GM18520 (cell line): ENCODE results near the gene ZNF653.

Experiments used
- ATAC-seq: cut with Tn5 transposase; IDR thresholded peaks from one replicate; pipeline ENCODE4 v1.9.1; 2021; ENCODE audit not compliant: unreplicated experiment

Gene ZNF653

DNA sequence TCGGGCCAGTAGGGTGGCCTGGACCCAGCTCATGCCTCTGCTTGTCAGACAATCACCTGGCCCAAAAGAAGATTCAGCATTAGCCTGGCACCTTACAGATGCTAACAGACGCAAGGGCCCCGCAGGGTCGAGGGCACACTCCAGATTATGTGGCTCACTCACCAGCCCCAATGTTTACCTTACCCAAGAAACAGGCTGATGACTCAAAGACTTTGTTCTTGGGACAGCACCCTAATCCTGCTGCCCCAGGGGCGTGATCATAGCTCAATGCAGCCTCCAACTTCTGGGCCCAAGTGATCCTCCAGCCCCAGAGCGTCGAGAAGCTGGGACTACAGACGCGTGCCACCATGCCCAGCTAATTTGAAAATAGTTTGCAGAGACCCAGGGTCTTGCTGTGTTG, 13.5 kb upstream of the ZNF653 start:
- no peak for ATAC-seq

DNA sequence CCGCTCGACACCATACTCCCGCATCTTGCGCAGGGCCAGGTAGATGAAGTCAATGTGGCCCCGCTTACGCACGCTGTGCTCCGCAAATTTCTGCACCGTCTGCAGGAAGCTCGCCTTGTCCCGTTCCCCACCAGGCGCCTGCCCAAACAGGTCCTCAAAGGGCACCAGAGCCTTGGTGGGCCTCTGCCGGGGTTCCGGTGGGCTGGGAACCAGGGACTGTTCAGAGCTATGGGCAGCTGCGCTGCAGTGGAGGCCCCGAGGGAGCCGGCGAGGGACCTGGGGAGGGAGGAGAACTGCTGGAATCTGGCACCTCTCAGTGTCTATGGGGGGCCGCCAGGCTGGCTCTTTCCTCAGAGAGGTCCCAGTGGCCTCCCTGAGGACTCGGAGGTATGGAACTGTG, 8.3 kb upstream of the ZNF653 start:
- no peak for ATAC-seq

DNA sequence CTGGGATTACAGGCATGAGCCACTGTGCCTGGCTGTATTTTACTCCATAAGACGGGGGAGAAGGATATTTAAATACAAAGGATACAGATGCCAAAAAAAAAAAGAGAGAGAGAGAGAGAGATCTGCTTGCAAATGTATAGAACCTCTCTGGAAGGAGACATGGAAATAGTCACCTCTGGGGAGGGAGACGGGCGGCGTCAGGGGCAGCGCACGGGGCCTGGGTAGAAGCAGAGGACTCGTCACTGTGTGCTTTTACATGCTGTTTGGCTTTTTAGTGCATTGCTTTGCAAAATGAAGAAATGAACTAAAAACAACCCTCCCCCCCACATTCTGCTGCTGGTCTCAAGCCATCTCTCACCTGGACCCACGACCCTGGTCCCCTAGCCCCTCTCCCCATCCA, 4.8 kb upstream of the ZNF653 start:
- ATAC-seq, result no peak

GRCh38 chr19:11507370-11508078, 1.9 kb upstream of the ZNF653 start:
- ATAC-seq, result no peak

GRCh38 chr19:11506967-11507366, 1.3 kb upstream of the ZNF653 start:
- ATAC-seq, result no peak

DNA sequence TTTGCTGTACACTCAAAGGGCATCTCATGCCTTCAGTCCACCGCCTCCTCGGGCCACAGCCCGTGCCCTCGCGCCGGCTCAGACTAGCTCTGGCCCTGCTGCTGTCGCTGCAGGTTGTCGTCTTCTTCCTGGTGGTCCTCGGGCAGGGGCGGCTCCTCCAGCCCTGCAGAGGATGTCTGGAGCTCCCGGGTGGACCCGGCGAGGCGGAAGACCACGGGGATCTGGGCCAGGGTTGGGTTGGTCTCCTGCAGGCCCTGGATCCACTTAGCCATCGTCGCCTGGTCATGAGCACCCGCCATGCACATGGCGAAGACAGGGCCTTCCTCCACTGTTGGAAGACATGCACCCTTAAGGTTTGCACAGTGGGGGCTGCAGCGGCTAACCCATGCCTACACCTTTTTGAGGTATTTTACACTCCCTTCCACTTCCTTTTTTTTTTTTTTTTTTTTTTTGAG, 489 bp upstream of the ZNF653 start:
- peak; percentile 4 for ATAC-seq

DNA sequence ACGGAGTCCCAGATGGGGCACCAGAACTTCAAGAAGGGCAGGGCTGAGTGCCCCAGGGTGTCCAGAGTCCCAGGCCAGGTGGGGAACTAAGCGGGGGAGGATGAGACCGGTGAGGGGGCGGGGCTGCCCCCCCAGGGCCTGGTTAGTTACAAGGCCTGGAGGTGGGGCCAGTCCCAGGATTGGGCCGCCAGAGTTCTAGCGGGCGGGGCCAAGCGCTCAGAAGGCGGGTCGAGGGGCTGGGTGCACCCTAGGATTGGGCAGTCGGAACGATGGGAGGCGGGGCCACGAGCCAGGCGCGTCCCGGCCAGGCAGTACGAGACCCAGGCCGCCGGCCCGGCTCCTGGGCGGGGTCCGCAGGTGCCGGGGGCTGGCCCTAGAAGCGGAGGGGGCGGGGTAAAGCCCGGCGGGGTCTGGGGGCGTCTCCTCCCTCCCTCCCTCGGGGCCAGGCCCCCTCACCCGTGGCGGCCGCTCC, 571 bp downstream of the ZNF653 start:
- ATAC-seq, result peak; percentile 88

DNA sequence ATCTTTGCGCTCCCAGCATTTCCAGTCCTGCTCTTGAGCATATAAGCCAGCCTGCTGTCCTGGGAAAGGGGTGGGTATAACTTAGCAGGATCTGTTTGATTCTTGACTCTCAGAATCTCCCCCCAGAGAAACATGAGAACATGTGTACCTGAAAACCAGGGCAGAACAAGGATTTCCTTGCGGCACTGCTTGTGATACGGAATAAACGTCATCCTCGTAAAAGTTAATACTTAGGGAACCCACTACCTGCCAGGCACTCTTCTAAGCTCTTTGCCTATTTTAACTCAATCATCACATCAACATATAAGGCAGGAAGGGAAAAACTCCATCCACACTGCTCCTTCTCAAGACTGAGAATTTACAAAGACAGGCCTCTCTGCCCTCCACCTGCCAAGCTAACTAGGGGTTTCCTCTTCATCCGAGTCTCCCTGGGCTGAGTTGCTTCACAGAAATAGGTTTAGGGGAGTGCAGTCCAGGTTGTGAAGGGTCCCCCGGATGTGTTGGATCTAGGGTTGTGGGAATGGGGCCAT, 1.1 kb downstream of the ZNF653 start:
- ATAC-seq, result no peak

DNA sequence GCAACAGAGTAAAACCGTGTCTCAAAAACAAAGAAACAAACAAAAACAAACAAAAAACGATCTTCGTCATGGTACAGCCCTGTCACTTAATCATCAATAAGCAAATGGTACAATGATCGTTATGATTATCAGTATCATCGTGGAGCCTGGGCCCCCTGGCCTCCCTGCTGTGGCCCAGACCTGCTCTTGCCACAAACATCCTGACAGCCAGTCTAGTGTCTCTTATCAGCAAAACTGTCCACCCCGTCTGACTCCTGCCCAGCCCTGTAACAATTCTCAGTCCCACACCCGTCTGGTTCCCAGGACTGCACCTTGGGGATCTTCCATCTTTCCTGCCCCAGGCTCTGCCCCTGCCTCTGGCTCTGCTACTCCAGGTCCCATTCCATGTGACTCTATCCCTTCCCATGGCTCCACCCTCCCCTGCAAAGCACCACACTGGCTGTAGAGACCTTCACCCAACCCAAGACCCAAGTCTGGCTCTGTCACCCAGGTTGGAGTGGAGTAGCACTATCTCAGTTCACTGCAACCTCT, 5.7 kb downstream of the ZNF653 start:
- no peak for ATAC-seq

DNA sequence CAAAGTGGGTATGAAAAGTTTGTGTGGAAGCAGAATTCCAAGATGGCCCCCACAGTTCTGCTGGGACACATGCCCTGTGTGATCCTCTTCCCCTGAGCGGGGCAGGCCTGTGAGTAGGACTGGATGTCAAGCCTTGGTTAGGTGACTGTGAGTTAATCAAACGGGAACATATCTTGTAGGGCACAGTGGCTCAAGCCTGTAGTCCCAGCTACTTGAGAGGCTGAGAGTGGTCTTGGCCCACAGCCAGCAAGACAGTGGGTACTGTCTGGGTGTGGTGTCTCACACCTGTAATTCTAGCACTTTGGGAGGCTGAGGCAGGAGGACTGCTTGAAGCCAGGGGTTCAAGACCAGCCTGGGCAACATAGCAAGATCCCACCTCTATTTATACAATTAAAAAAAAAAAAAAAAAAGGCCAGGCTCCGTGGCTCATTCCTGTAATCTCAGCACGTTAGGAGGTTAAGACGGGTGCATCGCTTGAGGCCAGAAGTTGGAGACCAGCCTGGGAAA, 6.4 kb downstream of the ZNF653 start:
- no peak for ATAC-seq

- ATAC-seq, result no peak
Observed at GRCh38 chr19:11496391-11497163, 9.1 kb downstream of the ZNF653 start.

- ATAC-seq, result no peak
Observed at GRCh38 chr19:11495885-11496284, 9.8 kb downstream of the ZNF653 start.

DNA sequence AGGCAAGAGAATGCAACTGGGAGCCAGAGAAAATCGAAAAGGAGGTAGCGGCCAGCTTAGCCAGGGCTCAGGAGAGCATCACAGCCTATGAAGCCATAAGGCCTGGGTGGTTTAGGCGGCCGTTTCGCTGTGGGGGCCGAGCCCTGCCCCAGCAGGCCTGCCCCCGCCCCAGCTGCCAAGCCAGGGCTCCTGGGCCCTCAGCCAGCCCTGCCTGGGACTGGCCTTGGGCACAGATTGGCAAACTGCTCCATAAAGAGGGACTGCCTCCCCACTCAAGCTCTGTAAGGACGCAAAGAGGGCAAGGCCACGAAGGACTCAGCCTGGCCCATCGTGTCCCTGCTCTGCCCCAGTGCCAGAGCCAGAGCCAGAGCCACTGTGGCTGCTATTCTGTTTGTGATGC, 10.2 kb downstream of the ZNF653 start:
- ATAC-seq, result no peak

DNA sequence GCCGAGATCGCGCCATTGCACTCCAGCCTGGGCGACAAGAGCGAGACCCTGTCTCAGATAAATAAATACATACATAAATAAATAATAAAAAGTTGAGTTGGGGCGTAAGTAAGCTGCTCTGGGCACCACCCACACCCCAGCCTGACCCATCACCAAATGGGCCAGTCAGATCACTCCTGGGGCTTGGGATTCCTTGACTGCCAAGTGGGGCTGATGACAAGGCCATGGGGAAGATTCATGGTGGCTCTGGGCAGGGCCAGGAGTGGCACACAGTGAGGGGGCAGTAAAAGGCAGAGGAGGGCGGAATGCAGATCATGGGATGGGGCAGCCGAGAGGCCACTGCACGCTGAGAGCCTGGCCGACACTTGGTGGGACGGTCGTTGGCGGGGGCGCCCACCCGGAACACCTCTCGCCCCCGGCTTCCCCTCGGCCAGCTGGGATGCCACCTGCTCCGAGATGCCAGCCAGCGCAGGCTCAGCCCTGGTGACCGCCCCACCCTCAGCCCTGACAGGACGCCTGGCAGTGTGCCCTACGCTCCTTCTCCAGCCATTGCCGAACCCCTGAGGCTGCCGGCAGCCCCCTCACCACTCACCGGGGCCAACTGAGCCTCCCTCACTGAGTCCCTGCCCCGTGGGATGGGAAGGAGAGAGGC, 10.9 kb downstream of the ZNF653 start:
- no peak for ATAC-seq

GRCh38 chr19:11489378-11489777, 16.3 kb downstream of the ZNF653 start:
- ATAC-seq, result no peak

DNA sequence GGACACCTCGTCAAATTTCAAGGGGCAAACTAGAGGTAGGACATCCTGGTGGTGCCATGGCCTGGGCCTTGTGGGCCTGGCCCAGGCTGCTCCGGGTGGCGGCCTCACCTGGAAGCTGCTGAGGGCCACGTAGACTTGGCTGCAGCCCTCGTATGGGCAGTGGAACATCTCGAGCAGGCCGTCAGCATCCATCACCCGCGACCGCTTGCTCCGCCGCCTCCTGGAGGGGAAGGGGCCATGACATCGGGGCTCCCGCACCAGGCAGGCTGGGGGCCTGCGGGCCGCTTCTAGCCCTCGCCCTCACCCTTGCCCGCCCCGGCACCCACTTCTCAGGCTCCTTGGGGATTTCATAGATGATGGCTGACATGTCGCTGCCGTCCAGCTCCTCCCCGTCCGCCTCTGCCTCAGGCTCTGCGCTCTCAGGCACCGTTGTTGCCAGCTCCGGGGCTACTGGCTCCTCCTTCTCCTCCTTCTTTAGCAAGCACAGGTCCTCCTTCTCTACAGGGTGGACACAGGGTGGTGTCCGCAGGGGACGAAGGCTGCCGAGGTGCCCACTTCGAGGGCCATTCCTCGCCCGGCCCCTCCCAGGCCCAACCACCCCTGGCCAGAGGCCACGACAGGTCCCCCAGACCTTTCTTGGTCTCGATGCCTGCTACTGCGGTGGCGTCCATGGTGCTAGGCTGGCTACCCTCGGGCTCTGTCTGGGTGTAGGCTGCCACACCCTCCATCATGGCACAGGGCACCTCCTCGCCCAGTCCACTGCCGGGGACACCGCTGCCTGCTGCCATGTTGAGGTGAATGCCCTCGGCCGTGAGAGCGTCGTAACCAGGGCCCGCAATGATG, 18.8 kb downstream of the ZNF653 start:
- ATAC-seq, result no peak

GRCh38 chr19:11485245-11485837, 20.3 kb downstream of the ZNF653 start:
- no peak for ATAC-seq

- ATAC-seq, result no peak
Observed at GRCh38 chr19:11483366-11484111, 22.1 kb downstream of the ZNF653 start.

DNA sequence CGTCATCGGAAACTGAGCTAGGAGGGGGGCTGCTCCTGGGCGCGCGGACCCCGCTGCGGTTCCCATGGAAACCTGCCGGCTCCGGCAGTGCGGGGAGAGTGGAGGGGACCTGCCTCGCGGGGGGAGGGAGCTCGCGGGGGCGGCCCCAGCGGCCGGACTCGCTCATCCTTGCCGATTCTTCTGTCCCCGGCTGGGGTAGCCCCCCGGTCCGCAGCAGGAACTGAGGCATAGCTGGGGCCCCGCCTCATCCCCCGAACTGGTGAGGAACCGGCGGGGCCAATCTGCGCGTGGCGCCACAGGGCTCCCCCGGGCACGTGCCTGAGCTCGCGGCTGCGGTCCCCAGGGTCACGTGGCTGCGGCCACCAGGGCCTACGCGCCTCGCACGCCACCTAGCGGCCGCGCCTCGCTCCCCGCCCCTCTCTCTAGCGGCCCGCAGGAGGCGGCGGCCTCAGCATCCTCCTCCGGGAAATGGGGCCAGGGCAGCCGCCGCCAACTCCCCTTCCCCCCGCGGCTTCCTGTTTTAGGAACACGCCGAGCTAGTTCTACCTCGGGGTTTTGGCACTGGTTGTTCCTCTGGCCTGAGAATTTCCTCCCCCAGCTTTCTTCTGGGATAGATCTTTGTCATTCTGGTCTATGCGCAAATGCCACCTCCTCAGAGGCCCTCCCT, 23.1 kb downstream of the ZNF653 start:
- peak; percentile 47 for ATAC-seq
